NCI-H187 treated with DMSO at 0.1 percent for 48 hours (cell line): ENCODE data around the gene STX12.
"Not testable (repeated sequence)": the region's sequence is repeated elsewhere in the genome, so short reads cannot be mapped to it uniquely, and the experiment has no call there.

ENCODE experiments used
- DNase-seq: peaks from one replicate; lab custom pipeline; 2025; lab: John Stamatoyannopoulos, UW

Gene STX12

GRCh38 chr1:27868932-27869718 is 96.1 kb downstream of the STX12 start:
- DNase-seq: no peak

- no peak for DNase-seq
These were observed 96.7 kb downstream of the STX12 start for GRCh38 chr1:27869719-27870085.

- not testable (repeated sequence) for DNase-seq
These were observed 98.1 kb downstream of the STX12 start for GRCh38 chr1:27871076-27871475.

GRCh38 chr1:27872059-27872801 is 99.2 kb downstream of the STX12 start, which contains the start of gene THEMIS2:
TSS of gene THEMIS2 (plus strand) at chr1:27872544. CDS start at chr1:27872572, 28 bp downstream.
- DNase-seq: no peak

- no peak for DNase-seq
These were observed 100.0 kb downstream of the STX12 start for GRCh38 chr1:27872802-27873551.

GRCh38 chr1:27873671-27874384 is 100.8 kb downstream of the STX12 start:
- DNase-seq: no peak
